CD4-positive, alpha-beta T cell treated with Interleukin-17A for 1 hour (primary cell): ENCODE results near the gene IMP3.

Source experiments
- DNase-seq: peaks from one replicate; pipeline ENCODE4 v3.0.0-alpha.2; 2020

IMP3 gene

DNA sequence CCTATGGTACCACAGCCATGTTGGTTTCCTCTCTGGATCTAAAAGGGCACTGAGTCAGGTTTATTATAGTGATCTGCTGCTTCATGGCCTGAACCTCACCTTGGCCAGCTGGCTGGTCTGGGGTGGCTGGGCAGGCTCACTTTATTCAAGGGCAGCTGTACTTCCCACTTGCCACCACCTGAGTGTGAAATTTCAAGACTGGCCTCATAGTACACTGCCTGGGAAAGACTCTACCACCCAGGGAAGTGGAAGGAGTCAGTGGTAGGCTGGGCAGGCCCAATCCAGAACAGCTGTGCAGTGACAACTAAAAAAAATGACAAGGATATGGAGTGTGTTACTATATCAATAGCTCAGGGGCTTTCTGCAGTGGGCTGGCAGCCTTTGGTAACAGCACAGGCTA lies 23.3 kb downstream of the IMP3 start:
- DNase-seq = no peak

DNA sequence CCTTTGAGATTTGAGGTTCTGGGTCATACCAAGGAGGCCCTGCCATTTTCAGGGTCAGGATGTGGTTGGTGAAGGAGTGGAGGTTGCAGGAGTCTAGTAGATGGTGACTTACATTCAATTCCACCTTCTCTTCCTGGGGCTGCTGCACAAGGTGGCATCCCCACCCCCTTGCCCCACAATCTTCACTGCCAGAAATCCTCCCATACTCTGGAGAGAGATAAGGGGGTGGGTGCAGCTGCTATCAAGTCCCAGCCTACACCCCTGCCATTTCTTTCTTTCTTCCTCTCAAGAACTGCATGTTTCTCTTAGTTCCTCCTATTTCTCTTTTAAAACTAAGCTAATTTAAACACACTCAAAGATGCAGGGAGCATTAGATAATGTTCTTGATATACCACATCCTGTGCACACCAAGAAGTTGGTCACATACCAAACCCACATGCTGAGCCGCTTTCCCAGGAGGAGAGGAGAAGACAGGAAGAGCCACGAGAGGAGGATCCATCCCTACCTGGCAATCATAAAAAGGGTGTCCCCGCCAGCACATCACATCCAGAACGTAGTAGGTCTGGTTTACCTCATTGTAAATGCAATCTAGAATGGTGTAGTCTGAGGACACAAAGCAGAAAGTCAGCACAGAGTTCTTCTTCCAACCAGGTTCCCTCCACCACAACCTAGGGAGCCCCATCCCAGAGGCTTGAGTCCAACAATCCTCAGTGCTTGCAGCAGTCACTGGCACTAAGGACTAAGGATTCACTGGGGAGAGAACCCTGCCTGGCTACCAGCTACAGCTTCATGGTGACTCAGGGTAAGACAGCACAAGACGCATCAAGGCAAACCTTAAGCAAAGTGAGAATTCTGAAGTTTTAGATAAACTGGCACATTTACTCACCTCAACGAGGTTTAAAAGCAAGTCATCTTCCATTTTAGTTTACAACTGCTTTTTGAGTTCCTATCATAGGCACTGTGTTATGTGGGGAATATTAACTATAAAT lies 33.0 kb downstream of the IMP3 start:
- DNase-seq = peak; percentile 41

DNA sequence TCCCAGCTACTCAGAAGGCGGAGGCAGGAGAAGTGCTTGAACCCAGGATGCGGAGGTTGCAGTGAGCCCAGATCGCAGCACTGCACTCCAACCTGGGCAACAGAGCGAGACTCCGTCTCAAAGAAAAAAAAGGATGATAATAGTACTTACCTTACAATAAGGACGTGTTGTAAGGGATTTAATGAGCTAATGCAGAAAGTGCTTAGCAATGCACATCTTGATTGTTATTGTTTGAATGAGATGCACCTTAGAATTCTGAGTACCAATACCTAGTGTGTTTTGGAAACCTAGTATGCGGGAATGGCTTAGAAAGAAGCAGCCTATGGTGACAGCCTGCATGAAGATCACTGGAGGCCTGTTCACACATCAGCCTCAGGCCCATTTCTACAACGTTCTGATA lies 34.0 kb downstream of the IMP3 start:
- no peak for DNase-seq

DNA sequence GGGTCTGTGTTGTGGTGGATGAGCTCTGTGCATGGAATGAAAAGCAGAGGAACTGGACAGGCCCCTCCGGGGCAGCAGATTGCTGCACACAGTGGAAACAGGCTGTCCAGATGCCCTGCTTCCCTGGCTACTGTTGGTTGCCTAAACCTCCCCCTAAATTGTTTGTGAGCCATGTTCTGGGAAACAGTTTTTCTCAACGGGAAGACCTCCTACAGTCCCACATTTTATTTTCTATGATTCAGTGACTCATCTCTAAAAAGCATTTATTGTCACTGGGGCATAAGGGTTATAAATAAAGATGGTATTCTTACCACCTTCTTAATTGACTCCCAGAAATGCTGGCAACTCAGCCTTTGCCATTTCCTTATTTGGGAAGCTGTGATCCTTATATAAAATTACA lies 40.6 kb downstream of the IMP3 start:
- DNase-seq = no peak

DNA sequence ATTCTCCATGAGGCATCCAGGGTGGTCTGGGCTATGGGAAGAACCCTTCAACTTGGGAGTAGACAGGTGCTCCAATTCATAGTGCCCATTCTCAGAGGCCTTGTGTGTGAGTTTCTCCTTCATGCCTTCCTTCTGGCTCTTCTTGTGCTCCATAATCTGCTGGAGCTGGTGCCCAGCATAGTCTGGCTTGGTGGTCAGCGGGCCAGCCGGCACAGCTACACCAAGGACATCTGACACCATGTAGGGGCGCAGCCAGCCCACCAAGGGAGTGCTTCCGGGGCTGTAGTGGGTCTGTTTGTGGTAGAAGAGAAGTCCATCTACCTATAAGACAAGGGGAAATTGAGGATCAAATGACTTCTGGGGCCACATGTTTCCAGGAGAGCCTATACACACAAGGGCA lies 41.7 kb downstream of the IMP3 start:
- DNase-seq = no peak

DNA sequence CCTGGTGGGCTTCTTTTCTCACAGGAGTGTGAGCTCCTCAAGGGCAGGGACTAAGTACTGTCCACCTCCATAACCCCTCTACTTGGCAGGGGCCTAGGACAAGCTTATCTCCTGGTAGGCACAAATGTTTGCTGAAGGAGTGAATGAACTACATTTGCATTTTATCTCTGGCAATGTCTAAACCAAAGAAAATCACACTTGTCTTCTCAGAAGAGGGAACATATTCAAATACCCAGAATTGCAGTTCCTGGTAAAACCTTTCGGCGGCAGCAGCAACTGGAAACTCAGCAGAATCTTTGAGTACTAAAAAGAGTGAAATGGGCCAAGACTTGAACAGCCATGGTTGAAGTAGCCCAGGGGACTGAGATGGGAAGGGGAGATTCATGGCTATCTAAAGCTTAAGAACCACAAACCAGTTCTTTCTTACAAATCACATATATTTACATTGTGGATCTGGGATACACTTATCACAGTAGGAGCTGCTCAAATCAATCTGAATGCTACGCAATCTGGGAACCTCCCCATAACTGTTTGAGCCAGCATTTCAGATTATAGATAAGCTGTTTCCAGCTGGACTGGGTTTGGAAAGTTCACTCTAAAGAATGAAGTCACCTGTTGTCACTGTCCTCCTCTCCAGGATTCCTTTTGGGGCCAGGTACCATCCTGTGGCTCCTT lies 42.2 kb downstream of the IMP3 start:
- DNase-seq = peak; percentile 62

DNA sequence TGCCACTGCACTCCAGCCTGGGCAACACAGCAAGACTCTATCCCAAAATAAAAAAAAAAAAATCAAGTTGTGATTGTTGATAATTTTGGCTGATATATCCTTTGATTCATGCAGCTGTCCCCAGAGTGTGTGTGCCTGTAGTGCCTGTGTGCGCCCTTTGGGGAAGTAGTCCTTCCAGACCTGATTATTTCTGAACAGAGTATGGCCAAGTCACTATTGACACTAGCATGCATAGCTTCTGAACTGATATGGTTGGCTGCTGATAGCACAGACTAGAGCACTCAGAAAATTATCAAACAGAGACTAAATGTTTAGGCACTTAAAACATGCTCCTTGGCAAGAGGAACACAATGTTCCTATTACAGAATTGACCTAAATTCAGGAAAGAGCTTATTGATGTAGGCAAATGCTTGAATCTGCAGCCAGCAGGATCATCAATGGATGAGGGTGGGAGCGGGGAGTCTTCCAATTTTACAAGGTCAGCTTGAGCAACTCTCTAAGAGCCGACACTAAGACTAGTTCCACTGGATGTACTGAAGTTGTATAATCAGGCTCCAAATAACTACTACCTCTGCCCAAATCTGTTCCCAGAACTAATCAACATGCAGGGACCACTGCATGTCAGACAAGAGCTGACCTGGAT lies 43.2 kb downstream of the IMP3 start:
- no peak for DNase-seq

DNA sequence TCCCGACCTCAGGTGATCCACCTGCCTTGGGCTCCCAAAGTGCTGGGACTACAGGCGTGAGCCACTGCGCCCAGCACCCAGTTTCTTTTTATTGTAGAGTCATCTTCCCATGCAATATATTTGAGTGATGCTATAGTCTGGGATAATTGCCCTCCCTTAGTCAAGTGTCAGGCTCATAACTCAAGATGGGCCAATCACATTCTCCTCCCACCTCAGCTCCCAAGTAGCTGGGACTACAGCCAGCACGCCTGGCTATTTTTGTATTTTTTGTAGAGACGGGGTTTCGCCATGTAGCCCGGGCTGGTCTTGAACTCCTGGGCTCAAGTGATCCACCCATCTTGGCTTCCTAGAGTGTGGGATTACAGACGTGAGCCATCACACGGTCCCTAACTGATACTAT lies 45.7 kb downstream of the IMP3 start:
- no peak for DNase-seq

DNA sequence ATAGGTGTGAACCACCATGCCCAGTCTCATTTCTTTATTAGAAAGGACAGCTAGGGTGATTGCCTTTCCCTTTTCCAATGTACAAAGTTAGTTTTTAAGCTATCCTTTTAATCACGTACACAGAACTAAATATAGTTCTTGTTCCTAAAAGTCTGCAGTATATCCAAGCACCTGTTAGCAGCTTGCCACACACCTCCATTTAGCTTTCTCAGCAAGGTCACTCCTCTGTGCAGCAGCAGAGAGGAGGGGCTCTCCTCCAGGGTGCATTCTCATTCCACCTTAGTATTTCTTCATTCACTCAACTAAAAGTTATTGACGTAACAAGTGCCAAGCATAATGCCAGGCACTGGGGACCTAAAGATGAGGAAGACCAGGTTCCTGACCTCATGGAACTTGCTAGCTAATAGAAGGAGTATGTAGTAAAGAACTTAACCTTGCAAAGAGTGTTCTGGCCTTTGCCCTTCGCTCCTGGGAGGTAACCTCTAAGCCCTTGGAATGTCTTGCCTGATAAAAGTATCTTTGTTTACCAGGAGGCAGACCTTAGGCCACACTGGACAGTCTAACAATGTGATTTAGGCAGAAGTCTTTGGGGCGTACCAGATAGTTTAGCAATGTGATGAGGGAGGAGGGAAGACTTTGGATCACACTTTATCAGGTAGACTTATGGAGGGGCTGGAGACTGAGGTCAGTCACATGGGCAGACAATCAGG lies 48.2 kb downstream of the IMP3 start:
- DNase-seq = no peak

DNA sequence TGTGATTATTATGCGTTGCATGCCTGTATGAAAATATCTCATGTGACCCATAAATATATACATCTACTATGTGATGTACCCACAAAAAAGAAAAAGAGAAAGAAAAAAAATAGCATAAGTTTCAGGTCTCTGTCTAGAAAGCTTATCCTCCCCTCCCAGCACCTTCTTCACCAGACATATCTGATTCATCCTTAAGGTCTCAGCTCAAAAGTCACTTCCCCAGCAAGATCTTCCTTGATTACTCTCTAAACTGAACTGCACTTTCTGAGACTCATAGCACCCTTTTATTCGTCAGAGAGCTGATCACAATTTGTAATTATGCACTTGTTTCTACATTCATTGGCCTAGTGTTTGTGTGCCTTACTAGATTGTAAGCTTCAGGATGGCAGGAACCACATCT lies 49.8 kb downstream of the IMP3 start:
- DNase-seq = no peak
